Nephron progenitor cell (in vitro differentiated cells): ENCODE results near the gene FLAD1.
A peak's percentile ranks its signal among the peaks of the same experiment; 100 is the strongest.
"Not testable (repeated sequence)": the region's sequence is repeated elsewhere in the genome, so short reads cannot be mapped to it uniquely, and the experiment has no call there.

Experiments used
- DNase-seq: peaks from one replicate; pipeline ENCODE4 v3.0.0; 2021
- H3K27ac Mint-ChIP-seq: 2 replicates; pipeline ENCODE4 v1.8.0; 2021; ENCODE audit warnings: mild to moderate bottlenecking, moderate library complexity, mixed read lengths
- H3K27me3 Mint-ChIP-seq: 2 replicates; pipeline ENCODE4 v1.8.0; 2021; ENCODE audit warnings: mild to moderate bottlenecking, low read depth, mixed read lengths; ENCODE audit not compliant: poor library complexity
- H3K36me3 Mint-ChIP-seq: 2 replicates; pipeline ENCODE4 v1.8.0; 2021; ENCODE audit warnings: low read depth, mixed read lengths
- H3K4me1 Mint-ChIP-seq: 2 replicates; pipeline ENCODE4 v1.8.0; 2021; ENCODE audit warnings: mixed read lengths
- H3K4me3 Mint-ChIP-seq: 2 replicates; pipeline ENCODE4 v1.8.0; 2021; ENCODE audit warnings: mild to moderate bottlenecking, moderate library complexity, mixed read lengths
- H3K9me3 Mint-ChIP-seq: 2 replicates; pipeline ENCODE4 v1.8.0; 2021; ENCODE audit warnings: mild to moderate bottlenecking, moderate library complexity, mixed read lengths
- CTCF ChIP-seq: fragments of 200-600 bp; sonication (generic); IDR thresholded peaks from 2 replicates; pipeline ENCODE4 v1.5.0; 2021; ENCODE audit warnings: antibody characterized with exemption

Gene FLAD1

DNA sequence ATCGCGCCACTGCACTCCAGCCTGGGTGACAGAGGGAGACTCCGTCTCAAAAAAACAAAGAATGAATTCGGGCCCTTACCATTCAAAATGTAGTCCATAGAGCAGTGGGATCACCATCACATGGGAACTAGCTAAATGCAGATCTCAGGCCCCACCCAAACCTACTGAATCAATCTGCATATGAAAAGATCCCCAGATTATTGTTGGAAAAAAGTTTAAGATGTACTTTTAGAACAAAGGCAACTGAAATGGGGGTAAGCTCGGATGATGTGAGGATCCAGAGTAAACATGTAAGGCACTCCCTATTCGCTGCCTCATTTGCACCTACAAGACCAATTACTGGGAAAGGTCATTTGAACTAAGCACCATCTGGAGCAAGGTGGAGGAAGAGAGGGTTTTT lies 803 bp upstream of the FLAD1 start:
- Mint-ChIP-seq H3K9me3 (no peaks in the 10 kb centered on the region), H3K4me3 (no peak overlapping the region), H3K36me3 (peaks cover 42% of the 10 kb centered on the region), H3K4me1 (peaks cover 10% of the 10 kb centered on the region), H3K27me3 (no peaks in the 10 kb centered on the region), H3K27ac (no peak overlapping the region)
- TF ChIP-seq CTCF, result no peak
- DNase-seq, result no peak

DNA sequence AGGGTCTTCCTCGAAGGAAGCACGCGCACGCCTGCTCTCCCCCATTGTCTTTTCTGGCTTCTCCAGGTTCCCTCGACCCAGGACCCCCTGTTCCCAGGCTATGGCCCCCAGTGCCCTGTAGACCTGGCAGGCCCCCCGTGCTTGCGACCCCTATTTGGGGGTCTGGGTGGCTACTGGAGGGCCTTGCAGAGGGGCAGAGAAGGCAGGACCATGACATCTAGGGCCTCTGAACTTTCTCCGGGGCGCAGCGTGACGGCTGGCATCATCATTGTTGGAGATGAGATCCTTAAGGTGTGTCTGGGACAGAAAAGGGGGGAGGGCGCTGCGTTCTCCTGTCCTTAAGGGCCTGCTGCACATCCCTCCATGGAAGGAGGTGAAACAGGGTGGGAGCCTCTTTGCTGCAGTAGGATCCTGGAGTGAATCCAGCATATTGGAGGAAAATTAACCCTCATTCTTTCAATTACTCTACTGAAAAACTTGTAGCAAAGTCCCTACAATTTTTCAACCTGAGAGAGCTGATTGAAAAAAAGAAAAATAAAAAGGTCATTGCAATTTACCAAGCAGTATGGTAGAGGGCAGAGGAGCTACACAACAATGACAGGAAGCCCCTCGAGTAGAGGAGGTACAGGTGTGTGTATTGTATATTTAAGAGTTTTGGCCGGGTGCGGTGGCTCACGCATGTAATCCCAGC lies 777 bp downstream of the FLAD1 start:
- Mint-ChIP-seq H3K27me3 (no peaks in the 10 kb centered on the region), H3K27ac (peak overlapping the region; percentile 91), H3K4me3 (no peak overlapping the region), H3K36me3 (peaks cover 44% of the 10 kb centered on the region), H3K9me3 (no peaks in the 10 kb centered on the region), H3K4me1 (peaks cover 12% of the 10 kb centered on the region)
- no peak for TF ChIP-seq CTCF
- DNase-seq, result no peak

GRCh38 chr1:154986736-154987135 lies 3.6 kb downstream of the FLAD1 start:
- H3K27me3 Mint-ChIP-seq, DNase-seq, H3K27ac Mint-ChIP-seq, H3K9me3 Mint-ChIP-seq, H3K4me3 Mint-ChIP-seq: not testable (repeated sequence)
- Mint-ChIP-seq H3K36me3 (peaks cover 30% of the 10 kb centered on the region), H3K4me1 (peaks cover 15% of the 10 kb centered on the region)

GRCh38 chr1:154987326-154987725 lies 4.2 kb downstream of the FLAD1 start:
- DNase-seq, result no peak
- Mint-ChIP-seq H3K36me3 (peaks cover 30% of the 10 kb centered on the region), H3K9me3 (no peaks in the 10 kb centered on the region), H3K4me1 (peaks cover 16% of the 10 kb centered on the region), H3K4me3 (no peak overlapping the region), H3K27ac (no peak overlapping the region), H3K27me3 (no peaks in the 10 kb centered on the region)
- TF ChIP-seq CTCF, result no peak

DNA sequence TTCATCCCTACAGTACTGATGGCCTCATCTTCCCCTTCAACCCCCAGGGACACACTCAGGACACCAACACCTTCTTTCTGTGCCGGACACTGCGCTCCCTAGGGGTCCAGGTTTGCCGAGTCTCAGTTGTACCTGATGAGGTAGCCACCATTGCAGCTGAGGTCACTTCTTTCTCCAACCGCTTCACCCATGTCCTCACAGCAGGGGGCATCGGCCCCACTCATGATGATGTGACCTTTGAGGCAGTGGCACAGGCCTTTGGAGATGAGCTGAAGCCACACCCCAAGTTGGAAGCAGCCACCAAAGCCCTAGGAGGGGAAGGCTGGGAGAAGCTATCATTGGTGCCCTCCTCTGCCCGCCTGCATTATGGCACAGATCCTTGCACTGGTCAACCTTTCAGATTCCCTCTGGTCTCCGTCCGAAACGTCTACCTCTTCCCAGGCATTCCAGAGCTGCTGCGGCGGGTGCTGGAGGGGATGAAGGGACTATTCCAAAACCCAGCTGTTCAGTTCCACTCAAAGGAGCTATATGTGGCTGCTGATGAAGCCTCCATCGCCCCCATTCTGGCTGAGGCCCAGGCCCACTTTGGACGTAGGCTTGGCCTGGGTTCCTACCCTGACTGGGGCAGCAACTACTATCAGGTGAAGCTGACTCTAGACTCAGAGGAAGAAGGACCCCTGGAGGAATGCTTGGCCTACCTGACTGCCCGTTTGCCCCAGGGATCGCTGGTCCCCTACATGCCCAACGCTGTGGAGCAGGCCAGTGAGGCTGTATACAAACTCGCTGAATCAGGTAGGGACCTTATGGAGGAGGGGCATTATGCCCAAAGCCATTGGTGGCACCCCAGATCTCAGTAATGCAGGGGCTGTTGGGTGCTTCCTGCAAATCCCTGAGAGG lies 5.2 kb downstream of the FLAD1 start:
- peak overlapping the region; percentile 85 for H3K27ac Mint-ChIP-seq
- peaks cover 30% of the 10 kb centered on the region for H3K36me3 Mint-ChIP-seq
- H3K27me3 Mint-ChIP-seq, result no peaks in the 10 kb centered on the region
- H3K4me1 Mint-ChIP-seq, result peaks cover 25% of the 10 kb centered on the region
- no peak for DNase-seq
- H3K4me3 Mint-ChIP-seq, result no peak overlapping the region
- H3K9me3 Mint-ChIP-seq, result no peaks in the 10 kb centered on the region
- no peak for TF ChIP-seq CTCF

GRCh38 chr1:154989195-154989860 lies 6.2 kb downstream of the FLAD1 start:
- peaks cover 28% of the 10 kb centered on the region for H3K4me1 Mint-ChIP-seq

More at GRCh38 chr1:154989195-154989860, 6.2 kb downstream of the FLAD1 start:
- peaks cover 30% of the 10 kb centered on the region for H3K36me3 Mint-ChIP-seq
- no peak overlapping the region for H3K4me3 Mint-ChIP-seq
- TF ChIP-seq CTCF, result no peak
- H3K27ac Mint-ChIP-seq, result peak overlapping the region; percentile 84
- DNase-seq, result no peak
- H3K9me3 Mint-ChIP-seq, result no peaks in the 10 kb centered on the region
- no peaks in the 10 kb centered on the region for H3K27me3 Mint-ChIP-seq
